GM19193 (cell line): Measurements from ENCODE around the gene PNPLA6.

Source experiments
- POLR2A ChIP-seq: IDR thresholded peaks from 4 replicates; pipeline ENCODE4 v1.6.1; 2011; ENCODE audit not compliant: insufficient read depth, insufficient read length; ENCODE audit errors: extremely low read depth

Gene PNPLA6

GRCh38 chr19:7522072-7522922 lies 13.2 kb upstream of the PNPLA6 start, which contains the start of gene MCOLN1:
Gene MCOLN1, plus strand, starts transcription at chr19:7522624. Its CDS starts 127 bp downstream, at chr19:7522751.
- peak; percentile 67 for TF ChIP-seq POLR2A

DNA sequence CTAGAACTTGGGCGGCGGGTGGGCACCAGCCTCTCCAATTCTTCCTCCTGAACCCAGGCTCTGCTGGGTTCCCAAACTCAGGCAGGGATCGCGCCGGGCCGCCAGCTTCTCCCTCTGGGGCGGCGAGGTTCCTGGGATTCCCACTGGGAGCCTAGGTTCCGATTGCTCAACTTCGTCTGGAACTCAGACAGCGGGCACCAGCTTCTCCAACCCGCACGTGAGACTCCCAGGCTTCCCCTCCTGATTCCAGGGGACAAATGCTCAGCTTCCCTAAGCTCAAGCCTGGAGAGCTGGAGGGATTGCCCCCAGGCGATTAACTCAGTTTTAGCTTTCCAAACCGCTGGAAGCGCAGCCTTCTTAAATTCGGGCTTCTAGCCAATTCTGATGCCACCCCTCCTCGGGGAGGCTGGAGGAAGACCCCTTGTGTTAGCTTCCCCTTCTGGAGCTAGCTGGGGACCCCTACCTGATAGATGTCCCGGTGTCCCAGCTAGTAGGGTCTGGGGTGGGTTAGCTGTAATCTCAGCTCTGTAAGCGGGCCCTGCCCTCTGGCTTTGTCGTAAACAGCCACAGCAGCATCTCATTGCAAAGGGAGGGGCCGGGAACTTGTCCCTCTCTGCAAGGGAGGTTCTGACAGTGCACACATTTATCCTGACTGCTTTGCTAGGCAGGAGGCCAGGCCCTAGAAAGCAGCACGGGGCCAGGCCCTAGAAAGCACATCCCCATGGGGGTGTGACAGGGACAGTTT lies 12.4 kb upstream of the PNPLA6 start:
- TF ChIP-seq POLR2A, result no peak

DNA sequence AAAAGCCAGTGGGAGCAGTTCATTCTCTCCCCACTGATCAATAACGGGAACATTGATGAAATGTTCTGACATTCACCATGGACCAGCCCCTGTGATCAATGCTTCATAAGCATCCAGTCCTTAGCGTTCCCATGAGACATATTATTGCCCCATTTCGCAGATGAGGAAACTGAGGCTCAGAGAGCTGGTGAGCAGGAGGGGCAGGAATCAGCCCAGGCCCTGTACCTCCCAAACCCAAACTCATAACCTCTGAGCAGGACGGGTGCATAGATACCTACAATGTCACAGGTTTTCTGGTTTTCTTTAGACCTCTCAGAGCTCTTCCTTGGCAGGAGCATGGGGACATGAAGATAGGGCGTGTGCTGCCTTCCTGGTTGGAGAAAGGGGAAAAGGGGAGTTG lies 11.0 kb upstream of the PNPLA6 start:
- no peak for TF ChIP-seq POLR2A

GRCh38 chr19:7524992-7525739 lies 10.4 kb upstream of the PNPLA6 start:
- TF ChIP-seq POLR2A, result no peak

DNA sequence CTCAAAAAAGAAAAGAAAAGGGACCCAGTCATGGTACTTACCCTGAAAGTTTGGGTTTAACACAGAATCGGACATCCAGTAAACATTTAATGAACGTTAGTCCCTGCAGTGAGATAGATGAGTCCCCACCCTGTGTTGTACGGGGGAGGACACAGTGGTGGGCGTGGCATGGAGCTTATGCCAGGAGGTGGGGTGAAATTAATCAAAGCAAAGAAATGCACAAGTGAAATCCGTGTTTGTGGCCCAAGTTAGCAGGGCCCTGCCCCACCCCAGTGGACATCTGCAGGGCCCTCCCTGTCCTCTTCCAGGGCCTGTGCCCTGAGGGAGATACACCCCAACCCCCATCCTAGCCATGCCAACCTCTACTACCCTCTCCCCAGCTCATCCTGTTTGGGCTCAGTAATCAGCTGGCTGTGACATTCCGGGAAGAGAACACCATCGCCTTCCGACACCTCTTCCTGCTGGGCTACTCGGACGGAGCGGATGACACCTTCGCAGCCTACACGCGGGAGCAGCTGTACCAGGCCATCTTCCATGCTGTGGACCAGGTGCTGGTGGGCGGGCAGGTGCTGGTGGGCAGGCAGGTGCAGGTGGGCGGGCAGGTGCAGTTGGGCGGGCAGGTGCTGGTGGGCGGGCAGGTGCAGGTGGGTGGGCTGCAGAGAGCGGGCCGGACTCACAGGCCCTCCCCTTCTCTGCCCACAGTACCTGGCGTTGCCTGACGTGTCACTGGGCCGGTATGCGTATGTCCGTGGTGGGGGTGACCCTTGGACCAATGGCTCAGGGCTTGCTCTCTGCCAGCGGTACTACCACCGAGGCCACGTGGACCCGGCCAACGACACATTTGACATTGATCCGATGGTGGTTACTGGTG lies 9.2 kb upstream of the PNPLA6 start:
- no peak for TF ChIP-seq POLR2A

GRCh38 chr19:7527516-7528191 lies 7.9 kb upstream of the PNPLA6 start:
- no peak for TF ChIP-seq POLR2A

DNA sequence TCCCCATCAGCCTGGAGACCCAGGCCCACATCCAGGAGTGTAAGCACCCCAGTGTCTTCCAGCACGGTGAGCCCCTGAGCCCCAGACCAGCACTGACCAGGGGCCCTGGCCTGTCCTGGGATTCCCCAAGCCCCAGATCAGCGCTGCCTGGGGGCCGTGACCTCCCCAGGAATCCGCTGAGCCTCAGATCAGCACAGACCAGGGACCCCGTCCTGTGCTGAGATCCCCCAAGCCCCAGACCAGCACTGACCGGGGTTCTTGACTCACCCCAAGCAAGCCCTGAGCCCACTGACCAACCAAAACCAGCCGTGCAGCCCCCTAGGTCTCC lies 7.4 kb upstream of the PNPLA6 start:
- no peak for TF ChIP-seq POLR2A

DNA sequence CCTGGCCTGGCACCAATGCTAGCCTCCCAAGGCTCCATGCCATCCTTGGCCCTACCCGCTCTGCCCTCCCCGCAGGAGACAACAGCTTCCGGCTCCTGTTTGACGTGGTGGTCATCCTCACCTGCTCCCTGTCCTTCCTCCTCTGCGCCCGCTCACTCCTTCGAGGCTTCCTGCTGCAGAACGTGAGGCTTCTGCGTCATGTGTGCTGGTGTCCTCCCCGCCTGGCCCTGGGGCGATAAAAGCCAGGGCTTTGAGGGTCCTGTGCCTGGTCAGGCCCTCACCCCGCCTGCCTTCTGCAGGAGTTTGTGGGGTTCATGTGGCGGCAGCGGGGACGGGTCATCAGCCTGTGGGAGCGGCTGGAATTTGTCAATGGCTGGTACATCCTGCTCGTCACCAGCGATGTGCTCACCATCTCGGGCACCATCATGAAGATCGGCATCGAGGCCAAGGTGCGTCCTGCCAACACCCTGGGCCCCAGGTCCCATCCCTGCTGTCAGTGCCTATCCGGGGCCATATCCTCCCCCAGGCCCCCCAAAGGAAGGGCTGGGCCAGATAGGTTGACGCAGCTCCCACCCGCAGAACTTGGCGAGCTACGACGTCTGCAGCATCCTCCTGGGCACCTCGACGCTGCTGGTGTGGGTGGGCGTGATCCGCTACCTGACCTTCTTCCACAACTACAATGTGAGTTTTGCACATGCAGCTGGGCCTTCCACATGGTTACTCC lies 6.8 kb upstream of the PNPLA6 start:
- TF ChIP-seq POLR2A, result no peak

DNA sequence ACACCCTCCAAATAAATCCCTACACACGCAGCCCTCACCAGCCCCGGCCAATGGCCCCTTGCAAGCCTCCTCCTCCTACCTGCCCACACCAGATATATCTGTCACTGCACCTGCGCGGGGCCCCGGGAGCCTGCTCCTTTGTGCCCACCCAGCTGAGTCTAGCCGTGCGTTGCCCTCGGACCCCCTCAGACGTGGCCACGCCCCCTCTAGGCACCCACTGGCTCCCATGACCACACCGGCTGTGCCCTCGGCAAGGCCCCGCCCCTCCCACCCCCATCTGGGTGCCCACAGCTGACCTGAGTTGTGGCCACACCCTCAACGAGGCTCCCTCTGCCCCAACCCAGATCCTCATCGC lies 6.3 kb upstream of the PNPLA6 start:
- TF ChIP-seq POLR2A, result no peak

- TF ChIP-seq POLR2A, result no peak
These were observed 5.7 kb upstream of the PNPLA6 start for GRCh38 chr19:7529610-7530490.

- TF ChIP-seq POLR2A, result no peak
These were observed 2.1 kb upstream of the PNPLA6 start for GRCh38 chr19:7533281-7533885.

- peak; percentile 32 for TF ChIP-seq POLR2A
These were observed 1.5 kb upstream of the PNPLA6 start for GRCh38 chr19:7533925-7534480.
